GM19452 (cell line): ENCODE data around the gene PLCB4.

Source experiments
- ATAC-seq: cut with Tn5 transposase; IDR thresholded peaks from one replicate; pipeline ENCODE4 v1.9.1; 2021; ENCODE audit not compliant: unreplicated experiment

The PLCB4 gene

GRCh38 chr20:9059931-9060330, 9.0 kb upstream of the PLCB4 start:
- ATAC-seq, result no peak

- ATAC-seq, result no peak
Measured at GRCh38 chr20:9061434-9061833, 7.5 kb upstream of the PLCB4 start.

GRCh38 chr20:9062066-9062465, 6.8 kb upstream of the PLCB4 start:
- no peak for ATAC-seq

- no peak for ATAC-seq
Measured at GRCh38 chr20:9066191-9066590, 2.7 kb upstream of the PLCB4 start.

GRCh38 chr20:9068233-9068801, 570 bp upstream of the PLCB4 start:
- no peak for ATAC-seq

- ATAC-seq, result no peak
Measured at GRCh38 chr20:9070304-9070703, 1.4 kb downstream of the PLCB4 start.

- ATAC-seq, result no peak
Measured at GRCh38 chr20:9071976-9072726, 3.3 kb downstream of the PLCB4 start.

GRCh38 chr20:9072861-9073500, 4.1 kb downstream of the PLCB4 start:
- ATAC-seq, result no peak

GRCh38 chr20:9075264-9076095, 6.6 kb downstream of the PLCB4 start:
- ATAC-seq, result no peak

GRCh38 chr20:9076440-9076839, 7.6 kb downstream of the PLCB4 start:
- ATAC-seq, result no peak

GRCh38 chr20:9078826-9079731, 10.2 kb downstream of the PLCB4 start:
- ATAC-seq, result no peak

- ATAC-seq, result no peak
Measured at GRCh38 chr20:9081423-9081966, 12.6 kb downstream of the PLCB4 start.

- no peak for ATAC-seq
Measured at GRCh38 chr20:9082741-9083140, 13.9 kb downstream of the PLCB4 start.

- no peak for ATAC-seq
Measured at GRCh38 chr20:9087531-9088217, 18.8 kb downstream of the PLCB4 start.

- ATAC-seq, result no peak
Measured at GRCh38 chr20:9088556-9088955, 19.7 kb downstream of the PLCB4 start.

GRCh38 chr20:9092113-9092512, 23.2 kb downstream of the PLCB4 start:
- ATAC-seq, result no peak

GRCh38 chr20:9092655-9093054, 23.8 kb downstream of the PLCB4 start:
- no peak for ATAC-seq

- no peak for ATAC-seq
Measured at GRCh38 chr20:9093218-9093957, 24.5 kb downstream of the PLCB4 start.

GRCh38 chr20:9099372-9099771, 30.5 kb downstream of the PLCB4 start:
- ATAC-seq, result no peak
